GM12878 (cell line): ENCODE results near the gene VPS39. TPM values are rescaled to one million over a fixed set of nuclear protein-coding genes. Genes with fewer than 3 reads are reported as not detected.

Experiments used
- CHD1 ChIP-seq: IDR thresholded peaks from 2 replicates; pipeline ENCODE4 v1.6.1; 2012; ENCODE audit warnings: low read depth, low read length, improper control_type of control experiment
- ETV6 ChIP-seq, 2 experiments: fragments of 450-650 bp in 1 of 2; IDR thresholded peaks in 1 of 2; conservative IDR thresholded peaks in 1 of 2; 2 replicates each; pipeline ENCODE4 v1.6.1; 2014; ENCODE audit warnings: antibody characterized with exemption in 1 of 2, borderline replicate concordance in 1 of 2, low read depth in 1 of 2, mild to moderate bottlenecking in 1 of 2, moderate library complexity in 1 of 2
- EZH2 ChIP-seq: IDR thresholded peaks from 2 replicates; pipeline ENCODE4 v1.6.1; 2012; ENCODE audit warnings: low read depth, mild to moderate bottlenecking, control low read depth, inconsistent platforms, low read length, borderline replicate concordance; ENCODE audit not compliant: control insufficient read depth
- HCFC1 ChIP-seq: fragments of 150-350 bp; IDR thresholded peaks from 2 replicates; pipeline ENCODE4 v1.6.1; 2014; ENCODE audit warnings: low read length
- HDGF ChIP-seq: fragments of 450-650 bp; IDR thresholded peaks from 2 replicates; pipeline ENCODE4 v1.6.1; 2016; ENCODE audit warnings: antibody characterized with exemption
- MYC ChIP-seq: IDR thresholded peaks from 2 replicates; pipeline ENCODE4 v1.6.1; 2011; ENCODE audit warnings: mild to moderate bottlenecking, low read length, moderate library complexity, inconsistent platforms; ENCODE audit not compliant: insufficient read depth, insufficient replicate concordance, insufficient read length, severe bottlenecking
- NFIC ChIP-seq: IDR thresholded peaks from 2 replicates; pipeline ENCODE4 v1.6.1; 2012; ENCODE audit warnings: low read depth, mild to moderate bottlenecking, inconsistent platforms, low read length, moderate library complexity
- POLR2AphosphoS5 ChIP-seq: IDR thresholded peaks from 2 replicates; pipeline ENCODE4 v1.6.1; 2011; ENCODE audit warnings: mild to moderate bottlenecking, low read length, inconsistent platforms
- SIN3A ChIP-seq: IDR thresholded peaks from 2 replicates; pipeline ENCODE4 v1.6.1; 2012; ENCODE audit warnings: low read depth, low read length, improper control_type of control experiment
- TAF1 ChIP-seq: IDR thresholded peaks from 2 replicates; pipeline ENCODE4 v1.6.1; 2011; ENCODE audit warnings: mild to moderate bottlenecking, low read depth, low read length, borderline replicate concordance
- WRNIP1 ChIP-seq: IDR thresholded peaks from 2 replicates; pipeline ENCODE4 v1.6.1; 2011; ENCODE audit warnings: low read depth, low read length, improper control_type of control experiment, borderline replicate concordance
- polyA plus RNA-seq, 11 experiments: library from polyadenylated mRNA; depleted of rRNA in 4 of 11; unstranded in 6 of 11; stranded (reverse) in 5 of 11; fragments of >200 nt; fragmentation: Nextera tagmentation in 4 of 11; fragmentation: Illumina TruSeq in 1 of 11; extraction: Ambion mirVana in 4 of 11; extraction: Trizol in 1 of 11; gene quantifications; 1 replicate in 1 of 11; 2 replicates in 10 of 11; pipeline versions ENCODE4 v1.2.1 to v1.2.3, GENCODE V29; 2011 to 2016; ENCODE audit warnings: inconsistent platforms in 2 of 11, missing spikeins in 2 of 11, low read depth in 1 of 11
- total RNA-seq, 4 experiments: library from RNA; depleted of rRNA in 3 of 4; stranded (reverse); fragments of >200 nt in 3 of 4; fragmentation: Illumina TruSeq in 1 of 4; extraction: Trizol in 1 of 4; gene quantifications; 2 replicates each; pipeline versions ENCODE4 v1.2.1 to v1.2.3, GENCODE V29; 2013 to 2021
- TF ChIP-seq, protein P1 (sequence below), 3 experiments: IDR thresholded peaks in 2 of 3; conservative IDR thresholded peaks in 1 of 3; 2 replicates each; pipeline ENCODE4 v1.5.1; 2011; ENCODE audit warnings: low read depth in 3 of 3, low read length in 3 of 3, mild to moderate bottlenecking in 3 of 3, control low read depth in 2 of 3, moderate library complexity in 2 of 3, inconsistent platforms in 1 of 3, mixed read lengths in 1 of 3; ENCODE audit not compliant: control insufficient read depth in 2 of 3, insufficient read depth in 1 of 3; ENCODE audit errors: extremely low read depth in 1 of 3
- TF ChIP-seq, protein P2 (sequence below): fragments of 450-650 bp; IDR thresholded peaks from 2 replicates; pipeline ENCODE4 v1.6.1; 2017; ENCODE audit warnings: mild to moderate bottlenecking, moderate library complexity

The VPS39 gene
- total and polyA plus RNA-seq, 10 of the 15 experiments (the other 5 are each of a cell fraction or from before 2014, with no cell fraction given) = 4.9 to 50.0 (median 36.2) TPM

DNA sequence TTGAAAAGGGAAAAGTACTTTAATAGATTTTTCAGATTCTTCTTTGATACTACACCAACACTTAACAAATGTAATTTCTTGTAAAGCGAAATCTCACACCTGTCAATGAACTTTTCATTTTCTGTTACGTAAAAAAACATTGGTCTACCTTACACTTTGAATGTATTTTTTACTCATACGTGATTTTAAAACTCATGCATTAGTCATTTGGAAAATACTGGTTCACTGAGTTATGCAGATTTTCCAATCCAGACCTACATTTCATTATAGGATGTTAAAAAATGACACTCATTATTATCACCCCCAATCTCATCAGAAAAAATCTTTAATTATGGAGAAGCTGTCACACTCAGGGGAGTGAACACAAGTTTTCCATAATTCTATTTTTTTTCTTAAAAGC is 14.7 kb downstream of the VPS39 start (continued):
- TF ChIP-seq, protein P1, sequence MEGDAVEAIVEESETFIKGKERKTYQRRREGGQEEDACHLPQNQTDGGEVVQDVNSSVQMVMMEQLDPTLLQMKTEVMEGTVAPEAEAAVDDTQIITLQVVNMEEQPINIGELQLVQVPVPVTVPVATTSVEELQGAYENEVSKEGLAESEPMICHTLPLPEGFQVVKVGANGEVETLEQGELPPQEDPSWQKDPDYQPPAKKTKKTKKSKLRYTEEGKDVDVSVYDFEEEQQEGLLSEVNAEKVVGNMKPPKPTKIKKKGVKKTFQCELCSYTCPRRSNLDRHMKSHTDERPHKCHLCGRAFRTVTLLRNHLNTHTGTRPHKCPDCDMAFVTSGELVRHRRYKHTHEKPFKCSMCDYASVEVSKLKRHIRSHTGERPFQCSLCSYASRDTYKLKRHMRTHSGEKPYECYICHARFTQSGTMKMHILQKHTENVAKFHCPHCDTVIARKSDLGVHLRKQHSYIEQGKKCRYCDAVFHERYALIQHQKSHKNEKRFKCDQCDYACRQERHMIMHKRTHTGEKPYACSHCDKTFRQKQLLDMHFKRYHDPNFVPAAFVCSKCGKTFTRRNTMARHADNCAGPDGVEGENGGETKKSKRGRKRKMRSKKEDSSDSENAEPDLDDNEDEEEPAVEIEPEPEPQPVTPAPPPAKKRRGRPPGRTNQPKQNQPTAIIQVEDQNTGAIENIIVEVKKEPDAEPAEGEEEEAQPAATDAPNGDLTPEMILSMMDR (IDR thresholded peaks at IDR 0.05 in 2 of 3, conservative IDR thresholded peaks at IDR 0.05 in 1 of 3; ENCODE audit: control insufficient read depth in 2 of 3, extremely low read depth in 1 of 3, insufficient read depth in 1 of 3, low read depth in 3 of 3, low read length in 3 of 3) = no peak
- TF ChIP-seq HDGF = no peak
- TF ChIP-seq ETV6 (conservative IDR thresholded peaks at IDR 0.05 in 1 of 2, IDR thresholded peaks at IDR 0.05 in 1 of 2; ENCODE audit: borderline replicate concordance in 1 of 2, low read depth in 1 of 2) = no peak
- TF ChIP-seq, protein P2, sequence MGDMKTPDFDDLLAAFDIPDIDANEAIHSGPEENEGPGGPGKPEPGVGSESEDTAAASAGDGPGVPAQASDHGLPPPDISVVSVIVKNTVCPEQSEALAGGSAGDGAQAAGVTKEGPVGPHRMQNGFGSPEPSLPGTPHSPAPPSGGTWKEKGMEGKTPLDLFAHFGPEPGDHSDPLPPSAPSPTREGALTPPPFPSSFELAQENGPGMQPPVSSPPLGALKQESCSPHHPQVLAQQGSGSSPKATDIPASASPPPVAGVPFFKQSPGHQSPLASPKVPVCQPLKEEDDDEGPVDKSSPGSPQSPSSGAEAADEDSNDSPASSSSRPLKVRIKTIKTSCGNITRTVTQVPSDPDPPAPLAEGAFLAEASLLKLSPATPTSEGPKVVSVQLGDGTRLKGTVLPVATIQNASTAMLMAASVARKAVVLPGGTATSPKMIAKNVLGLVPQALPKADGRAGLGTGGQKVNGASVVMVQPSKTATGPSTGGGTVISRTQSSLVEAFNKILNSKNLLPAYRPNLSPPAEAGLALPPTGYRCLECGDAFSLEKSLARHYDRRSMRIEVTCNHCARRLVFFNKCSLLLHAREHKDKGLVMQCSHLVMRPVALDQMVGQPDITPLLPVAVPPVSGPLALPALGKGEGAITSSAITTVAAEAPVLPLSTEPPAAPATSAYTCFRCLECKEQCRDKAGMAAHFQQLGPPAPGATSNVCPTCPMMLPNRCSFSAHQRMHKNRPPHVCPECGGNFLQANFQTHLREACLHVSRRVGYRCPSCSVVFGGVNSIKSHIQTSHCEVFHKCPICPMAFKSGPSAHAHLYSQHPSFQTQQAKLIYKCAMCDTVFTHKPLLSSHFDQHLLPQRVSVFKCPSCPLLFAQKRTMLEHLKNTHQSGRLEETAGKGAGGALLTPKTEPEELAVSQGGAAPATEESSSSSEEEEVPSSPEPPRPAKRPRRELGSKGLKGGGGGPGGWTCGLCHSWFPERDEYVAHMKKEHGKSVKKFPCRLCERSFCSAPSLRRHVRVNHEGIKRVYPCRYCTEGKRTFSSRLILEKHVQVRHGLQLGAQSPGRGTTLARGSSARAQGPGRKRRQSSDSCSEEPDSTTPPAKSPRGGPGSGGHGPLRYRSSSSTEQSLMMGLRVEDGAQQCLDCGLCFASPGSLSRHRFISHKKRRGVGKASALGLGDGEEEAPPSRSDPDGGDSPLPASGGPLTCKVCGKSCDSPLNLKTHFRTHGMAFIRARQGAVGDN = no peak
- no peak for TF ChIP-seq TAF1
- no peak for TF ChIP-seq CHD1
- no peak for TF ChIP-seq EZH2
- TF ChIP-seq WRNIP1 = no peak
- TF ChIP-seq POLR2AphosphoS5 = no peak
- peak; percentile 38; the same call in 1 of the 2 replicates for TF ChIP-seq NFIC
- TF ChIP-seq MYC = no peak
- TF ChIP-seq SIN3A = no peak
- no peak for TF ChIP-seq HCFC1
- TF ChIP-seq, all 136 proteins: peak for 6
